ENCODE data around the gene SDC1. TPM values are rescaled to one million over a fixed set of nuclear protein-coding genes. Genes with fewer than 3 reads are reported as not detected.

The SDC1 gene
- total RNA-seq, 2 donors from 2014 or later, result 0.30 TPM; not detected in 1

DNA sequence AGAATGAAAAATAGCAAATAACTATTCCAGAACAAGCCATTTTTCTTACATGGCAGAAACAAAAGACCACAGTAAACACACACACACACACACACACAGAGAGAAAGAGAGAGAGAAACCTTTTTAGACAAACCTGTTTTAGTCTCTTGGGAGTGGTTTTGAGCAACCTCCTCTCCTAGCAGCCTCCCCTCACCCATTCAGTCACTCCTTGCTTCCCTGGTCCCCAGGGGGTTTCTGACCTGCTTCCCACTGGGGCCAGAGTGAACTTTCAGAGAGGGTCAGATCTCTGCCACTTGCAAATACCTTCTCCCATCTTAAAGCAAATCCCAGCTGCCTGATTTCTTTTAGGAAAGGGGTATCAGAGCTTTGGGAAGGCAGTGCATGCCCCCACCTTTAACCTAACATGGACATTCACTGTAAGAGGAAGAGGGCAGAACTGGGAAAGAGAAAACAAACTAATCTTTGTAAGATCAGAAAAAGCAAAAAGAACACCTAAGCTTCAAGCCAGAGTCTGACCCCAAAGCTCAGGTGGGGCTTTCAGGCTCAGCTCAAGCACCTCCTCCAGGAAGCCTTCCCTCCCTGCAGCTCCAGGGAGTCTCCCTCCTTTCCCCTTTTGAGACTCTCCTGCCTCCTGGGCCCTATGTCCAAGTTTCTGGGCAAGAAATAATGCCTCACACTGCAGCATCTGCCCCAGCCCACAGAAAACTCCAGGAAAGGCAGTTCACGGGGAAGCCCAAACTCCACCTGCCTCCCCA lies 2.7 kb downstream of the SDC1 start:
- no peak overlapping the region for H3K27ac Mint-ChIP-seq
- H3K9me3 Mint-ChIP-seq, result no peaks in the 10 kb centered on the region
- ATAC-seq (replicated peaks), result no peak
- H3K4me1 Mint-ChIP-seq, result no peaks in the 10 kb centered on the region
- H3K27me3 Mint-ChIP-seq, result peaks cover 23% of the 10 kb centered on the region
- no peak overlapping the region for H3K4me3 Mint-ChIP-seq
- no peaks in the 10 kb centered on the region for H3K36me3 Mint-ChIP-seq (ENCODE audit: low read depth)

DNA sequence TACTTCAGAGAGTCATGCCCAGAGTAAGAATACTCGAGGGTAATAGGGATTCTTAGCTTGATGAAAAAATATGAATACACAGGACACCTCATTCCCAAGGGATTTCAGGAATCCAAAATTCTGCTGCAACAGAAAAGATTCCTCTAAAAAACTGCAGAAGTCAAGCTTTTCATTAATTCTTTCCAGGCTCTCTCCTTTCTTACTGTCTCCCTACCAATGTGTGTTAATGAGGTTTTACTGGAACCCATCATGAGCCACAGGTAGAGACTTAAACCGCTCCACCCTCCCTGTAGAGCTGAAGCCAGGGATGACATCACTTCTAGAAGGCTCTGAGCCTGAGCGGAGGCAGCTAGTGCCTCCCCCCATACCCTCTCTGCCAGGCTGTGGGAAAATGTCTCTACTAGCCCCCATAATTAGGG lies 3.4 kb downstream of the SDC1 start:
- H3K4me1 Mint-ChIP-seq, result no peaks in the 10 kb centered on the region
- no peaks in the 10 kb centered on the region for H3K9me3 Mint-ChIP-seq
- peaks cover 23% of the 10 kb centered on the region for H3K27me3 Mint-ChIP-seq
- no peak overlapping the region for H3K4me3 Mint-ChIP-seq
- H3K27ac Mint-ChIP-seq, result no peak overlapping the region
- ATAC-seq (replicated peaks), result no peak
- H3K36me3 Mint-ChIP-seq (ENCODE audit: low read depth), result no peaks in the 10 kb centered on the region

DNA sequence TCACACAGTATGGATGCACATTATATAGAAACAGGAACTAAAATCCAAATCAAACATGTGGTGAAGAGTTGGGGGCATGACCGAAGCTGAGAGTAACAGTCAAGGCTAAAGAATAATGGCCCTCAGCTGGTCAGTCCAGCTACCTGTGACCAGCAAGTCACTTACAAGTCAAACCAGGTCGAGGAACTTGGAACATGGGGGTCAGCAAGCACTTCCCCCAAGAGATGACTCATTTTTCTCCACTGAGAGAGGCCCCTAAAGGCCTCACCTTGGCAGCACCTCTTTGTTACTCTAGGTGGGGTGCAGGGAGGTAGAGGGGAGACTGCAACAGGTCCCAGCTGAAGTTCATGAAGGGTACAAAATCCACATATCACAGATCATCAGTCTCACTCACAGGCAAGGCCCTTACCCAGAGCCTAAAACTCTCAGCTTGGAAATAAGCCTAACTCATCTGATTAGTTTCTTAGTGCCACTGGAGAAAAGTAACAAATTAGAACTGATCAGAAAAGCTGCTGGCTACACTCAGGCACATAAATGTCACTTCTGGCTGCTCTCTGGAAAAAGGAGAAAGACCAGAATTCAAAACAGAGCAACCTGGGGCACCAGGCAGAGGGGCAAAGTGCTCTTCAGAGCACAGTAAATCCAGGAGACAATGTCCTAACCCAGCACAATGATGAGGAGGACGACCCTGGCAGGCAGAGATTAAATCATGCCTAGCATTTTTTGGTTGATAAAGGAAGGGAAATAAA lies 4.0 kb downstream of the SDC1 start:
- H3K27me3 Mint-ChIP-seq, result peaks cover 23% of the 10 kb centered on the region
- H3K4me3 Mint-ChIP-seq, result no peak overlapping the region
- no peaks in the 10 kb centered on the region for H3K36me3 Mint-ChIP-seq (ENCODE audit: low read depth)
- H3K27ac Mint-ChIP-seq, result no peak overlapping the region
- no peak for ATAC-seq (replicated peaks)
- no peaks in the 10 kb centered on the region for H3K4me1 Mint-ChIP-seq
- no peaks in the 10 kb centered on the region for H3K9me3 Mint-ChIP-seq

DNA sequence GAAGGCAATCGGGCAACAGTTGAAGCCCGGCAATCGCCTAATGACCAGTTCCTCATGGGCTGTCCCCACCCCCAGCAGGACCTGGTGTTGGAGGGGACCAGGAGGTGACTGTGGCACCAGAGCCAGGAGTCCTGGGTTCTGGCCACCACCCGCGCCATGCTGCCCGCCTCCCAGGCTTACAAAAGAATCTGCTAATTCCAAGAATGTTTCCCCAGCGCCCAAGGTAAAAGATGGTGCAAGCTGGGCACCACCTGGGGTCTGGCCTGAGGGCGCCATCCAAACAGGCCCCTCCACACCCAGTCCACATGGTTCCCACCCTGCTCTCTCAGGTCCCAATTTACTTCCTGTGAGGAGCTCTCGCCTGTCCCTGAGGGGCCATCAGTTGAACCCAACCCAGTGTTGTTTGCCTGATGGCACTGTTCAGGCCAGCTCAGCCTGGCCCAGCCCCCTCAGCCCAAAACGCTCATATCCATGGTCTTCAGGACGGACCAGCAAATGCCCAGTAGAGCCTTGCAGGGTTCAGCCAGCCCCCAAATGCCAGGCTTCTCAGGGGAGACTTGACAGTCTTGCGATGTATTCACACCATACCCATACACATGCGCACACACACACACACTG lies 5.1 kb downstream of the SDC1 start:
- H3K4me3 Mint-ChIP-seq, result no peak overlapping the region
- no peak overlapping the region for H3K27ac Mint-ChIP-seq
- H3K9me3 Mint-ChIP-seq, result no peaks in the 10 kb centered on the region
- no peaks in the 10 kb centered on the region for H3K4me1 Mint-ChIP-seq
- ATAC-seq (replicated peaks), result no peak
- peaks cover 23% of the 10 kb centered on the region for H3K27me3 Mint-ChIP-seq
- no peaks in the 10 kb centered on the region for H3K36me3 Mint-ChIP-seq (ENCODE audit: low read depth)

DNA sequence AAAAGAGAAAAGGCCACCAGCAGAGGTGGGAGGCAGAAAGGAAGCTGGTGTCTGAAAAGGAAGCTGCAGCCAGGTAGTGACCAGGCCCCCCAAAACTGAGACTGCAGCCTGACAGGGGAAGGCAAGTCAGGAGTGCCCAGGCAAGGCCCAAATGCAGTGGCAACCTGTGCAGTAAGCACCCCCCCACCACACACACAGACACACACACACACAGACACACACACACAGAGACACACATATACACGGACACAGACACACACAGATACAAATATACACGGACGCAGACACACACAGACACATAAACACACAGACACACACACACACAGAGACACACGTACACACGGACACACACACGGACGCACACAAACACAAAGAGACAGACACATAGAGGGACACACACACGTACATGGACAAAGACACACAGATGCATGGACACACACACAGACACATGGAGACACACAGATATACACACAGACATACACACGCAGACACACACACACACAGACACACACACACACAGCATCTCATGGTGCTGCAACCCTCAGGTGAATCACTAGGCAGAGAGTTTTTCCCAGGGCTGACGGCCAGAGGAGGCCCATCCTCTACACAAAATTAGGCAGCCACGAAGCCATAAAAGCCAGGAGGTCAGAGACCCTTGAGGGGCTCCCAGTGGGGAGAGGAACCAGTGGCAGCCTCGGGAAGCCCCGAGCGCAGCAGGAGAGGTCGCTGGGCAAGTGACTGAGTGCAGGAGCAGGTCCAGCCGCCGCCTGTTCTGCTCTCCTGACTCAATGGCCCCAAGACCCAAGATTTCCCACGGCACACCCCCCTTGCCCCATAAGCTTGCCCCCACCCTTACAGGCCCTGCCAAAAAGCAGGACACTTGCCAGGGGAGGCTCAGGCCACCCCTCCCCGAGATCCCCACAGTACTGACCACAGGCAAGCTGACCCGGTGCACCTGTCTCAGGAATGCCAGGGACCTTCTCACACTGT lies 6.3 kb downstream of the SDC1 start:
- no peaks in the 10 kb centered on the region for H3K9me3 Mint-ChIP-seq
- H3K4me1 Mint-ChIP-seq, result no peaks in the 10 kb centered on the region
- no peak for ATAC-seq (replicated peaks)
- no peak overlapping the region for H3K4me3 Mint-ChIP-seq
- H3K27me3 Mint-ChIP-seq, result peaks cover 23% of the 10 kb centered on the region
- no peak overlapping the region for H3K27ac Mint-ChIP-seq
- H3K36me3 Mint-ChIP-seq (ENCODE audit: low read depth), result no peaks in the 10 kb centered on the region

DNA sequence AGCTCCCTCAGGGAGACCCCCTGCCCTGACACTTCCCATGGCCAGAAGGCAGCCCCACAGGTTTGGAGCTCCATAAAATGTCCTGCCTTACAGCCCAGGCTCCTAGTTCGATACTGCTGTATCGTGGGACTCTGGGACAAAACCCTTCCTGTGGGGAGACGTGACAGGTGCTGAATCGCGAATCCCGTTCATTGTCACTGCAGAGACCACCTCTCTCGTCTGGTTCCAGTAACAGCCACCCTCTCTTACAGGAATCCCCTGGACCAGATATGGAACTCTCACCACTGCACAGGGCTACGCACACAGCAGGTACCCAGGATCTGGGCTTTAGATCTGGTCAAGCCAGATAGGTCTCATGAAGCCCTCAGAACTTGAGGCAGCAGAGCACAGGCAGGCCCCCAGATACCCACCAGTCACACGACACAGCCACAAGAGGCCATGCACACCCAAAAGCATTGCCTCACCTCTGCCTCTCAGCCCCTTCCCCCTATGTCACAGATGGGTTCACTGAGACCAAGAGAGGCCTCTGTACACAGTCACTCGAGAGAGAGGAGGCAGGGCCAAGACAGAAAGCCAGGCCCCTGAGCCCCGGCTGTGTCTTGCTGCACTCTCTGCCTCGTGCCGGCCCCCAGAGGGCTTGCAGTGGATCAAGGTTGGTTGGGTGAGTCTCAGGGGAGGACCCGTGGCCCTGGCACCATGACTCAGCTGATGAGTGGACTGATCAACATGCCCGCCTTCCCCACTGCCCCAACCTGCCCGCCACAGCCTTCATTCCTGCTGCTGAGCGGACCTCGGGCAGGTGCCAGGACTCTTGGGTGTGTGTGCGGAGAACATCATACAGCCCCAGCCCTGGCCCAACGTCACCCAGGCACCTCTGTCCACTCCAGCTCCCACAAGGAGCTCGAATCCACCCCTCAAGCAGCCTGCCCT lies 7.6 kb downstream of the SDC1 start:
- ATAC-seq (replicated peaks), result no peak
- Mint-ChIP-seq H3K27me3 (peaks cover 19% of the 10 kb centered on the region), H3K27ac (no peak overlapping the region), H3K4me1 (no peaks in the 10 kb centered on the region), H3K4me3 (no peak overlapping the region), H3K36me3 (ENCODE audit: low read depth) (no peaks in the 10 kb centered on the region), H3K9me3 (no peaks in the 10 kb centered on the region)

DNA sequence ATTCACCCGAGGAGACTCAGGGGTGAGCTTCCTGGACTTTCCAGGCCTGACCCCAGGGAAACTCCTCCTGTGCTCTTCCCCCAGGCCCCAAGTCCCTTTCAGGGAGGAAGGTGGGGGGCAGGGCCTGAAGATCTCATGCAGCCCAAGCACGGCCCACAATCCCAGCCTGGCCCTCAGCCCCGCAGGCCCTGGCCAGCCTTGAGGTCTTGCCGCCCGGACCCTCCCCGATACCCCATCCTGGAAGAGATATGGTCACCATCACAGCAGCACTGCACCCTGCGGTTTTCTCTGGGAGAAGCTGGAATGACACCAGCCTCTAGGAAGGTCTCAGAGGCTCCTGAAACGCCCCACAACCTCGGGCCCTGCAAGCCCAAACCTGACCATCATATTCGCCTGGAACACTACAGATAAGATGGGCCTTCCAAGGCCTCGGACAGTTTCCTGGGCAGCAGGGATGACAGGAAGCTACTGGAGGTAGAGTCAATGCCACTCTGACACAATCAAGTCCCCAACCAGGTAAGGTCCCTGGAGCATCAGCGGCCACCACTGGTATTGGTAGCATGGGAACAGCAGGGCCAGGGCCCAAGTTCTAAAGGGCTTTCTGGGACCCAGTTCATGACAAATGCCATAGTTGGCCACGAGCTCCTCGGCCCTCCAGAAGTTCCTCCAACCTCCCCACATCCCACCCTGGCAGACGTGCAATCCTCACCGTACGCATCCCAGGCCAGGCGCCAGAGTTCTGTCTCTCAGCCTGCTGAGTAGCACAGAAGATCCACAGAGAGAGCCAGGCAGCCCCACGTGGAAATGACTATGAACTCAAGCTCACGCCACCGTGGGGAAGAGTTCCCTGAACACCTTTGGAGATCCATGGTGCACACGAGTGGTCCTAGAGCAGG lies 8.6 kb downstream of the SDC1 start:
- Mint-ChIP-seq H3K27ac (no peak overlapping the region), H3K9me3 (no peaks in the 10 kb centered on the region), H3K27me3 (peaks cover 11% of the 10 kb centered on the region), H3K36me3 (ENCODE audit: low read depth) (no peaks in the 10 kb centered on the region), H3K4me3 (no peak overlapping the region), H3K4me1 (no peaks in the 10 kb centered on the region)
- ATAC-seq (replicated peaks), result no peak

DNA sequence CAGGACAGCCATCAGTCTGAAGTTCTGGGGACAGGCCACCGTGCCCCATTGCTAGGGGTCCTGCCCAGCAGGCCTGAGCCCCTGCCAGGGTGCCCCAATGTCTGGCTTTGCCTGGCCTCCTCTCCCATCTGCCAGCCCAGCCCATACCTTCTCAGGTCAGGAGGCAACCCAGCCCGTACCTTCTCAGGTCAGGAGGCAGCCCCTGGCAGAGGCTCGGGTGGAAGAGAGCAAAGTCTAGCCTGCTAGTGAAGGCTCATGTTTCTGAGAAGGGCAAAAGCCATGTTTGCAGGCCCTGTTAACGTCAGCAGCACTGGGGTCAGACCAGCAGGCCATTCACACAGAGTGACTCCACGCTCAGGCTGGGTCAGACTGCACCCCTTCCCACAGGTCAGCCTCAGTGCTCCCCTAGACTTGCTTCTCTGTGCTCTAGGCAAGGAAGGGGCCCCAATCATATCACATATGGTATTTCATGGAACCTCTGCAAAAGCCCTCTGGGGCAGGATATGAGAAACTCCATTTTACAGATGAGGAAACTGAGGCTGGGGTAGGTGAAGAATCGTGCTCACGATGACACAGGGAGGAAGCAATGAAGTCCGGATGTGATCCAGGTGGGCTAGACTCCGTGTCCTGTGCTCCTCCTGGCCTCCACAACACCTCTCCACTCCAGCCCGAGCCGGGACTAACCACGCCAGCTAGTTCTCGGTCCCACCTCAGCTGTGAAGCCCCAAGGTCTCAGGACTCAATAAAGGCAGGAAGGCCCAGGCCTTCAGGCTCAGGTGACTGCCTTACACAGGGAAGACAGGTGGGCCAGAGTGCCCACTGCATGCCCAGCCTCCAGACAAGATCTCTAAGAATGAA lies 9.5 kb downstream of the SDC1 start:
- ATAC-seq (replicated peaks), result no peak
- Mint-ChIP-seq H3K4me1 (no peaks in the 10 kb centered on the region), H3K27ac (no peak overlapping the region), H3K36me3 (ENCODE audit: low read depth) (no peaks in the 10 kb centered on the region), H3K9me3 (no peaks in the 10 kb centered on the region), H3K27me3 (peaks cover 11% of the 10 kb centered on the region), H3K4me3 (no peak overlapping the region)

DNA sequence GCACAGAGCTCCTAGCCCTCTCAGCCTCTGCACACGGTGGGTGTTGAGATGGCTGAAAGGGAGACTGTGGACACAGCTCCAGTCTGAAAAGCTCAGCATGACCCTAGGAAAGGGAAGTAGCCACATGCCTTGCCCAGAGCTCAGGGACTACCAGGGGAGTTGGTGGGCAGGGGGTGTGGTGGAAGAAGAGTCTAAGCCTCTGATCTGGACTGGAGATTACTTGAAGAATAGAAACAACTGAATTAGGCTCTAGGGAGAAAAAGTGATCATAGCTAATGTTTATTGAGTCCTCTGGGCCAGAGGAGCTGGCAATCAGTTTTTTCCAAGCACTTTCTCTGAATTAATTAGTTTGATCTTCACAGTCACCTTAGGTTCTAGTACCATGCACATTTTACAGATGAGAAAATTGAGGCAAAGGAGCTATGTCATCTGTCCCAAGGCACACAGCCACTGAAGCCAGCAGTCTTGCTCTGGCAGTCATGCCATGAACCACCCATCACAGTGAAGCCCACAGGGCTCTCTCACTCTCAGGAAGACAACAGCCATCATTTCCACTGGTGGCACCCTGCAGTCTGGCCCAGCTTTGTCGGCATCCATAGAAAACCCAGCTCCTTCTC lies 10.3 kb downstream of the SDC1 start:
- no peak overlapping the region for H3K4me3 Mint-ChIP-seq
- H3K36me3 Mint-ChIP-seq (ENCODE audit: low read depth), result no peaks in the 10 kb centered on the region
- H3K27me3 Mint-ChIP-seq, result peaks cover 8% of the 10 kb centered on the region
- H3K4me1 Mint-ChIP-seq, result no peaks in the 10 kb centered on the region
- no peaks in the 10 kb centered on the region for H3K9me3 Mint-ChIP-seq
- no peak overlapping the region for H3K27ac Mint-ChIP-seq
- ATAC-seq (replicated peaks), result no peak

DNA sequence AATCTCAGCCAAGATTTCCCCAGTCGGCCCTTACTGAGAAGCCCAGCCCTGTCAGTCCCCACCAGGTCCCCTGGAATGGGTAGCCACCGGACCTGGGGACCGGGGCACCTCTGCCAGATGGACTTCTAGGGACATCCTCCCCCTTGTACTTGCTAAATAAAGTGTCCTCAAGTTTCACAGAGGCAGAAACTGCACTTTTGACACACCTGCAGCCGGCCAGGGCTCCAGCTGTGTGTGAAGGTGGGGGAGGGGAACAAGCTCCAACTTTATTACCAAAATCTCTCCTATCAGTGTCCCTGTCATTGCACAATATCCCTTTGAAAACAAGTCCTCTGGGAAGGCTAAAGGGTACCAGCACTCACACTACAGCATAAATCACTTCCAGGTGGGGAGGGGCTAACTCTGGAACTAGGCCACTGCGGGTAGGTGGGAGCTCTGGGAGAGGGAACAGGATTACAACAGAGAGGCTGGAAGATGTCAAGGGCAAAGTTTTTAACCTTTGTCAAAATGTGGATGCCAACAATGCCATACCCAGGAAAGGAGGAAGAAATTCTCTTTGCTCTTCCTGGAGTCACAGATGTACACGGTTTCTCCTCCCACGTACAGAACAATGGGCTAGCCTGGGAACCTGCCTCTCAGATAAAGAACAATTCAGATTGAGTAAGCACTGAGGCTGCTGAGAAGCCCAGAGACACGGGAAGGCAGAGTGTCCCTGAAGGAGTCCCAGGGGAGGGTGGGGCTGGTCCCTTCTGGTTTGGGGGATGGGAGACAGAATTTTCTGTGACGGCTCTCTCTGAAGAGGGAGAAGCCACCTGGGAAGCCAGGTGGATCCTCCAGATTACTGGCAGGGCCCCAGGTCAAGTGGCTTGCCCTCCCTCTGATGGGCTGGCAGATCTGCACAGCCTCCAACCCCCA lies 11.0 kb downstream of the SDC1 start:
- Mint-ChIP-seq H3K9me3 (no peaks in the 10 kb centered on the region), H3K4me3 (no peak overlapping the region), H3K27ac (no peak overlapping the region), H3K27me3 (peaks cover 8% of the 10 kb centered on the region), H3K4me1 (no peaks in the 10 kb centered on the region), H3K36me3 (ENCODE audit: low read depth) (no peaks in the 10 kb centered on the region)
- ATAC-seq (replicated peaks), result no peak
